Stimulated activated CD8-positive, alpha-beta memory T cell treated with anti-CD3 and anti-CD28 coated beads, Interleukin-4, amount 100 ng/mL, for 48 hours (primary cell): ENCODE results near the gene ZNF444.
"Not testable (repeated sequence)": the region's sequence is repeated elsewhere in the genome, so short reads cannot be mapped to it uniquely, and the experiment has no call there.

Experiments used
- DNase-seq: peaks from one replicate; pipeline ENCODE4 v3.0.0-alpha.2; 2020

Gene ZNF444

DNA sequence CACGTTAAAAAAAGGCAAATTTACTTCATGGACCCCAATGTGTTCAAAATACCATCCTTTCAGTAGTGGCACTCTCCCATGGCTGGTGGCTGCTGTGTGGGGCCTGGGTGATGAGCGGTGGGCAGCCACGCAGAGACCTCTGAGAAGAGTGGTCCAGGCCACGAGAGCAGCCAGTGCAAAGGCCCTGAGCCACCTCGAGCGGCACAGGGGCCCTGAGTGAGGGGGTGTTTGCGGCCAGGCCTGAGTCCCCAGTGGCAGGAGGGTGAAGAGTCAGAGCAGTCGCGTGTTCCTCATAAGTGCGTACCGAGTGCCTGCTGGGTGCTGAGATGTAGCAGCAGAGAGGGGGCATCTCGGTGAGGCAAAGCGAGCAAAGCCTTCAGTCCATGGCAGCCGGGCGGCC lies 7.0 kb downstream of the ZNF444 start:
- no peak for DNase-seq

DNA sequence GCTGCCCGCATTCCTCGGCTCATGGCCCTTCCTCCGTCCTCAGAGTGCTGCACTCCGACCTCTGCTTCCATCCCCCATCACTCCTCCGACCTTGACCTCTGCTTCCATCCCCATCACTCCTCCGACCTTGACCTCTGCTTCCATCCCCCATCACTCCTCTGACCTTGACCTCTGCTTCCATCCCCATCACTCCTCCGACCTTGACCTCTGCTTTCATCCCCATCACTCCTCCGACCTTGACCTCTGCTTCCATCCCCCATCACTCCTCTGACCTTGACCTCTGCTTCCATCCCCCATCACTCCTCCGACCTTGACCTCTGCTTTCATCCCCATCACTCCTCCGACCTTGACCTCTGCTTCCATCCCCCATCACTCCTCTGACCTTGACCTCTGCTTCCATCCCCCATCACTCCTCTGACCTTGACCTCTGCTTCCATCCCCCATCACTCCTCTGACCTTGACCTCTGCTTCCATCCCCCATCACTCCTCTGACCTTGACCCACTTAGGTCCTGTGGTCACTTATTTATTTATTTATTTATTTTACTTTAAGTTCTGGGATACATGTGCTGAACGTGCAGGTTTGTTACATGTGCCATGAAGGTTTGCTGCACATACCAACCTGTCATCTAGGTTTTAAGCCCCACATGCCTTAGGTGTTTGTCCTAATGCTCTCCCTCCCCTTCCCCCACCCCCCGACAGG lies 8.0 kb downstream of the ZNF444 start:
- not testable (repeated sequence) for DNase-seq

DNA sequence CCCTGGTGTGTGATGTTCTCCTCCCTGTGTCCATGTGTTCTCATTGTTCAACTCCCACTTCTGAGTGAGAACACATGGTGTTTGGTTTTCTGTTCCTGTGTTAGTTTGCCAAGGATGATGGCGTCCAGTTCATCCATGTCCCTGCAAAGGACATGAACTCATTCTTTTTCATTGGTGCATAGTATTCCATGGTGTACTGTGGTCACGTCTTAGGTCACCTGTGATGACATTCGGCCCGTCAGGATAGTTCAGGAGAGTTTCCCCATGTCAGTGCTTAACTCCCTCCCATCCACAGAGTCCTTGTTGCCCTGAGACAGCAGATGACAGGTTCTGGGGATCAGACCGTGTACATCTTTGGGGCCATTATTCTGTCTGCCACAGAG lies 8.6 kb downstream of the ZNF444 start:
- no peak for DNase-seq

DNA sequence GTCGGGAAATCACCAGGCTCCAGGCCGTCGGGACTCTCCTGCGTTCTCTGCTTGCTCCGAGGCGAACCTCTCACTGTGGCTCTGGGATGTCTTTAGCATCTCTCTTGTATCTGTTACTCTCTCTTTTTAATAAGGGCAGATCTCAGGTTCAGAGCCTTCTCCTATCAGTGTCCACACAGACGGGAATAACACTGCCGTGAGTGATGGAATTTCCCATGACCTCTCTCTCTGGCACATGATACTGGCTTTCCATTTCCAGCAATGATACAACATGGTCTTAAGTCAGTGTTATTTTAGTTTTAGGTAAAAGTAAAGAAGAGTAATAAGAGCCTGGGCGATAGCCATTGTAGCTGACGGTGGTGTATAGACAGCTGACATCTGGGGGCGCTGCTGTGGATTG lies 9.3 kb downstream of the ZNF444 start:
- no peak for DNase-seq

DNA sequence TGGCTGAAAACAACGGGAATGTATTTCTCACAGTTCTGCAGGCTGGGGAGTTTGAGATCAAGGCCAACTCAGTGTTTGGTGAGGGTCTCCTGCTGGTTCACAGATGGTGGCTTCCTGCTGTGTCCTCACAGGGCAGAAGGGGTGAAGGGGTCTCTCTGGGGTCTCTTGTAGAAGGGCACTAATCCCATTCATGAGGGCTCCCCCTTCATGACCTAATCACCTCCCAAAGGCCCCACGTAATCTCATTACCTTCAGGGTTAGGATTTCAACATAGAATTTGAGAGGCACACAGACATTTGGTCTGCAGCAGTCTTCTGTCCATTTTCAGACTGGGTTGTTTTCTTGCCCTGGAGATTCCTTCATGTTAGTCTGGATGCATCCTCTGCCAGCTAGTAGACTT lies 11.6 kb downstream of the ZNF444 start:
- no peak for DNase-seq

DNA sequence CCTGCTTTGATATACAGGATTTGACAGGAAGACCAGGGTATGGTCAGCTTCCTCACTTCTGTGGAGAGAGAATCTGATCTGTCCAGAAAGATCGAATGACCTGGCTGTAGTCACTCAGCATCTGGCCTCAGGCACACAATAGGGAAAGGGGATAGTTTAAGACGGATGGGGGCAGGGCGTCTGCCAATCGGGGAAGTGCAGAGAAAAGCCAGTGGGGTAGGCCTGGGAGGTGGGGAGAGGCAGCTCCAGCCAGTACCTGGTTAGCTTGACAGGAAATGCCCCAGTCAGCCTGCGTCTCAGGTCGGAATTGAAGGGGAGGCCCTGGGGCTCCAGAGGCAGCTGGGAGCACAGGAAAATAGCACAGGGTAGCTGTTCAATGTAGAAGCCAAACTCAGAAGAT lies 12.4 kb downstream of the ZNF444 start:
- no peak for DNase-seq

DNA sequence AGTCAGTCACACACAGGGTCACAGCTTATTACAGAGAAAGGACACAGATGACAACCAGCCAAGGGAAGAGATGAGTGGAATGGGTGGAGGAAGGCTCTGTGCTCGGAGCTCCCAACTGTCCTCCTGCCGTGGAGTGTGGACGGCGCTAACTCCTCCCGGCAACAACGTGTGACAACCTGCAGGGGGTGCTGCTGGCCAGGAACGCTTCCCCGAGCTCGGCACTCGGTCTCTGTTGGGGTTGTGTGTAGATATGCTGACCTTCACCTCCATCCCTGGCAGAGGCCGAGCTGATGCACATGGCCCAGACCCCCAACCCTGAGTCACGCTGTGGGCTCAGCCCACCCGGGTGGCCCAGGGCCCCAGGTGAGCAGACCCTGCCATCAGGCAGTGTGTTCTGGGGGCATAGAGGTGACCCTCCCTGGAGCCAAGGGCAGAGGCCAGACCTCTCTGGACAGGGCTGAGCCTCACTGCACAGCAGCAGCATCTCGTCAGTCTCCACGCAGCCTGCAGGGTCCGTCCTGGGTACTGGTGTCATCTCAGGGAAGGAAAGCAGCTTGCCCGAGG lies 14.1 kb downstream of the ZNF444 start:
- DNase-seq: no peak

DNA sequence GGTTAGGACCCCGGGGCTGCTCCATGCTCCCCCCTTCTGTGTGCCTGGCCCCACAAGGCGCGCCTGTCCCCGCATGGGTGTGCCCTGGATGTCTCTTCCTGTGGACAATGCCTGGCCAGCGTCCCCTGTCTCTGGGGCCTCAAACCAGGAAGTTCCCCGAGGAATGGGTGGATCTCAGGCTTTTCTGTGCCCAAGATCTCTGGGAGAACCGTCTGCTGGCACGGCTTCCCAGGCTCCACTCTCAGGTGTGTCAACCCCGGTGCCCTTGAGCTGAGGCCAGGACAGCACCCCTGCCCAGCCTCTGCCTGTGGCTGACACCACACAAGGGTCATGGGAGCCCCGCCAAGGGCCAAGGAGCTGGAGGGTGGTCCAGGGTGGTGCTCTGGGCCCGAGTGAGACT lies 15.7 kb downstream of the ZNF444 start:
- DNase-seq: no peak

DNA sequence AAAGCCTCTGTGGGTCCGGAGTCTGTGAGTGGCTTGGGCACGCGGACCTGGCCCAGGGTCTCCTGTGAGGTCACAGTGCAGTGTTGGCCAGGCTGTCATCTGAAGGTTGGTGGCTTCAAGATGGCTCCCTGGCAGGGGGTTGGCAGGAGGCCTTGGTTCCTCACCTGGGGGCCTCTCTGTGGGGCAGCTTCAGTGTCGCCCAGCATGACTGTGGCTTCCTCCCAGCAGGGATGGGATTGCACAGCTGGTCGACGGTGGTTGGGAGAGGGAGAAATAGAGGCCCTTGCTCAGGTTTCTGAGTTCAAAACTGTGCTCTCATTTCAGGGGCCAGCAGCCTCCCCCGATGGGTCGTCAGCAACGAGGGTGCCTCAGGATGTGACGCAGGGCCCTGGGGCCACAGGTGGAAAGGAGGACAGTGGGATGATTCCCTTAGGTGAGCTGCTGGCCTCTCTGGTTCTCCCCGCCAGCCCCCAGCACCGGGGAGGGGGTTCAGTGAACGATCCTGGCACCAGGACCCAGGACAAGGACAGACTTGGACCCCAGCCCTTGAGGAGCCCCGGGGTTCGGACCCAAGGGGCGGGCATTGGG lies 17.2 kb downstream of the ZNF444 start:
- no peak for DNase-seq

DNA sequence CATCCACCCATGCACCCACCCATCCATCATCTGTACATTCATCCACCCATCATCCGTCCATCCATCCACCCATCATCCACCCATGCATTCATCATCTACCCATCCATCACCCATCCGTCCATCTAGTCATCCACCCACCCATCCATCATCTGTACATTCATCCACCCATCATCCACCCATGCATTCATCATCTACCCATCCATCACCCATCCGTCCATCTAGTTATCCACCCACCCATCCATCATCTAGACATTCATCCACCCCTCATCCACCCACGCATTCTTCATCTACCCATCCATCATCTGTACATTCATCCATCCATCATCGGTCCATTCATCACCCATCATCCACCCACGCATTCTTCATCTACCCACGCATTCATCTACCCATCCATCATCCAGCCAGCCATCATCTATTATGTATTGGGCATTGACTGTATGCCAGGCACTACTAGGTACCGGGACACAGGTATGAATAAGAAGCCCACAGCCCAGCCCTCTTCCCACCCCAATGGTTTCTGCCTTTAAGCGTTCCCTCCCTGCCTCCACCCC lies 18.0 kb downstream of the ZNF444 start:
- no peak for DNase-seq

DNA sequence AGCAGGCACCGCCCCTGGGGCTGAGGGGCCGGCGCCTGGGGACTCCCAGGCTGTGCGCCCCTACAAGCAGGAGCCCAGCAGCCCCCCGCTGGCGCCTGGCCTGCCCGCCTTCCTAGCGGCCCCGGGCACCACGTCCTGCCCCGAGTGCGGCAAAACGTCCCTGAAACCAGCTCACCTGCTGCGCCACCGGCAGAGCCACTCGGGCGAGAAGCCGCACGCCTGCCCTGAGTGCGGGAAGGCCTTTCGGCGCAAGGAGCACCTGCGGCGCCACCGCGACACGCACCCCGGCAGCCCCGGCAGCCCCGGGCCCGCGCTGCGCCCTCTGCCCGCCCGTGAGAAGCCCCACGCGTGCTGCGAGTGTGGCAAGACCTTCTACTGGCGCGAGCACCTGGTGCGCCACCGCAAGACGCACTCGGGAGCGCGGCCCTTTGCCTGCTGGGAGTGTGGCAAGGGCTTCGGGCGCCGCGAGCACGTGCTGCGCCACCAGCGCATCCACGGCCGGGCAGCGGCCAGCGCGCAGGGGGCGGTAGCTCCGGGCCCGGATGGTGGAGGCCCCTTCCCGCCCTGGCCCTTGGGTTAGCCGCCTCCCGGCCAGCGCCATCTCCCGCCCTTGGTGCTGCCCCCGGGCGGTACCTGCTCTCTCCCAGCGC lies 18.7 kb downstream of the ZNF444 start:
- DNase-seq: no peak

DNA sequence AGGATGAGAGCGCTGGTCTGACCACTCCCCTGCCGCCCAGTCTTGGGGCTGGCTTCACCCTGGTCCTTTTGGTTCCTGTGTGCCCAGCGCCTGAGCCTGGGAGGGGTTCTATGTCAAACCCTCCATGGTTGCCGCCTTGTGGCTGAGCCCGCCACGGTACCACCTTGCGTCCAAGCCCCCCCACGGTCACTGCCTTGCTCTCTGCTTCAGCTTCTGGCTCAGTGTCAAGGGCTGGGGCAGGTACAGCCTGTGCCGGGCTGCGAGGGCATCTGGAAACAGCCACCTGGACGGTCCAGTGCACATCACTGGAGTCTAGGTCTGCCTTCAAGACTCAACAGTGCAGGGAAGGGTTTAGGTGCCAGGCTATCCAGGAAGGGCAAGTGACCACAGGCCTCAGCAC lies 20.4 kb downstream of the ZNF444 start:
- DNase-seq: no peak

DNA sequence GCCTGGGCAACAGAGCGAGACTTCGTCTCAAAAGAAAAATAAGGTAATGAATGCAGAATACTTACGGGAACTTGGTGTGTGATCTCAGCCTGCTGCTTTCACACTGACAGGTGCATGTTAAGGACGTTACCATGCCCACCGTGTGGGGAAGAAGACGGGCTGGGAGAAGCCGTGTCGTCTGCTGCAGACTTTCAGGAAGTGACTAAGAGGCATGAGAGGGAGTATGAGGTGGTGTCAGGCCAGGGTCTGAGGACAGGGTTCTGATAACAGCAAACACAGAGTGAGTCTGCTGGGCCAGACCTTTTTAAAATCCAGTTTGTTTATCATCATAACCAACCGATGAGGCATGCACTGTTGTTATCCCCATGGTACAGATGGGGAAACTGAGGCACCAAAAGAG lies 21.2 kb downstream of the ZNF444 start:
- DNase-seq: peak; percentile 50

DNA sequence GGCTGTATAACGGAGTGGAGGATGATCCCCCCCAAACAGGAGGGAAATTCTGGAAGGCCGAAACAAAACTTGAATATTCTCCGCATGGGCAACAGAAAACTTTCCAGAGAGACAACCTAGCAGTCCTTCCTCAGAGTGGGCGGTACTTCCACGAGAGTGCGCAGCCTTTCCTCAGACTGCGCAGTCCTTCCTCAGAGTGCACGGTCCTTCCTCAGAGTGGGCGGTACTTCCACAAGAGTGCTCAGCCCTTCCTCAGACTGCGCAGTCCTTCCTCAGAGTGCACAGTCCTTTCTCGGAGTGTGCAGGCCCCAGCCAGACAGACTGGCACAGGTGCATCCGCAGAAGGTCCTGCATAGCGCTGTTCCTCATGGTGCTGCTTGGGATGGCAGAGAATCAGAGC lies 22.0 kb downstream of the ZNF444 start:
- DNase-seq: no peak

DNA sequence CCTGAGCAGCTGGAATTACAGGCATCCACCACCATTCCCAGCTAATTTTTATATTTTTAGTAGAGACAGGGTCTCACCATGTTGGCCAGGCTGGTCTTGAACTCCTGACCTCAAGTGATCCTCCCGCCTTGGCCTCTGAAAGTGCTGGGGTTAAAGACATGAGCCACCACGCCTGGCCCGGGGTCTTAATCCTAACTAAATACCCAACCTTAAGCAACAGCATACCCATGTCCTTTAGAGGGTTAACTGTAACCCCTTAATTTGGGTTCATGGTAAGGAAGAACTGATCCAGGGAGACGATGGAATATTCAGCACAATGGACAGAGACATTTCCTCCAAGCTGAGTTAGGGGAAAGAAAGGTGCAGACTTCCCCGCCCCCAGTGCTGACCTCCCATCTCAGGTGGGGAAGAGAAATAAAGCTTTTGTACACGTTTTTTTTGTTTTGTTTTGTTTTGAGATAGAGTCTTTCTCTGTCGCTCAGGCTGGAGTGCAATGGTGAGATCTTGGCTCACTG lies 26.0 kb downstream of the ZNF444 start:
- DNase-seq: no peak

DNA sequence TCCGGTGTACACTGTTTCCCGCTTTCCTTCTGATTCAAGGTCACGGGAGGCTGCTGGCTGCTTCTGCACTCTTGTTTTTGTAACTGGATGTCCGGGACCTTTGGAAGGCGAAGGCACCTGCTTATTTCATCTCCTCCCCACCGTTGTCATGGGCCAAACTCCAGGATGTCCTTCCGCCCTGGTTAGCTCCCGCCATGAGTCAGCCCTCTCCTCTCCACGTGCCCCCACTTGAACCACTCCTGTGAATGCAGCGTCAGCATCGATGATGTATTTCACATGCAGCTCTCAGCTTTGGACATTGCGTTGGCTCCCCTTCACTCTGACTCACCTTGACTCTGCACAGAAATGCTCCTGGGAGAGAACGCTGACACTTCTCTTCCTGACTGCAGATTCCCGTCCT lies 29.2 kb downstream of the ZNF444 start:
- no peak for DNase-seq

DNA sequence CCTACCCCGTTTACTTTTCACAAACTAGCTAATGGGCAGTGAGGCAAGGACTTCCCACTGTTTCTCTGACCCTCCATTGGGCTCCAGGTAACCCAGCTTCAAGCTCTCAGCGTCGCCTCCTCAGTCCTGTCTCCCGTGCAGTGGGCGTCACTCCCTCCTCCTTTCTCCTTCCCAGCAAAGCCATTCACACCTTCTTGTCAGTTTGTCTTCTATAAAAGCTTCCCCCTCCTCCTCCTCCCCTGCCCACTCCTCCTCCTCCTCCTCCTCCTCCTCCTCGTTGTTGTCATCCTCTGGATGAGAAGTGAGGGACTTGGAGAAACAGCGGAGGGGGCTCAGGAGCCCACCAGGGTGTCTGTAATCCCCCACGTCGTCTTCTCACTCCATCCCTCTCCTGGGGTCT lies 33.0 kb downstream of the ZNF444 start:
- no peak for DNase-seq

DNA sequence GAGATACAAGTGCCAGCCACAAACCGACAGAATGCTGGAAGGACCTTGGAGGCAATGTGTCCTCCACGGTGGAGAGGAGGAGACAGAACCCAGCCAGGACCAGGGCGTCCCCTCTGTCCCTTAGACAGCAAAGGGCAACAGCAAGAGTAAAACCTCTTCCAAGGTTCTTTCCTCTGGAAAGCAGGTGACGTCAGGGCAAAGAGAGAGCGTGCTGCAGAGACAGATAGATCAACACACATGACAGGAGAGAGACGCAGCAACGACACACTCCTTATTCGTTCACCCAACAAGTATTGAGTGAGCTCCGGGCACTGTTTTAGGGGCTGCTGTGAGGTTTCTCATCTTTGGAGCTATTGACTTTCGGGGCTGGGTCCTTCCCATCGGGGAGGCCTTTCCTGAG lies 33.5 kb downstream of the ZNF444 start:
- DNase-seq: no peak

DNA sequence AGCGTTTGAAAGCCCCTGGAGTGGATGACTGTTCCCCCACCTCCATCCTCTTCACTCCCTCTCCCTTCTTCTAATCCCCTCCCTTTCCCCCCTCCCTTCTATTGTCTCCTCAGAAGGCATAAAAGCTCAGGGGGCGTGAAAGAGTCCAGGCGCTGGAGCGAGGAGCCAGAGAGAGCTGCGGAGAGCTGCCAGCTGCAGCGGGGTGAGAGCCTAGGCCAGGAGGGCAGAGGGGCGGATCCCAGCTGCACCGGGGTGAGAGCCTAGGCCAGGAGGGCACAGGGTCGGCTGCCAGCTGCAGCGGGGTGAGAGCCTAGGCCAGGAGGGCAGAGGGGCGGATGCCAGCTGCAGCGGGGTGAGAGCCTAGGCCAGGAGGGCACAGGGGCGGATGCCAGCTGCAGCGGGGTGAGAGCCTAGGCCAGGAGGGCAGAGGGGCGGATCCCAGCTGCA lies 34.8 kb downstream of the ZNF444 start, which contains the start of gene GALP:
Gene GALP (plus strand): TSS at position 148 of the 447 bp plus-strand sequence. CDS start 1,101 bp downstream, outside the sequence.
- DNase-seq: not testable (repeated sequence)

DNA sequence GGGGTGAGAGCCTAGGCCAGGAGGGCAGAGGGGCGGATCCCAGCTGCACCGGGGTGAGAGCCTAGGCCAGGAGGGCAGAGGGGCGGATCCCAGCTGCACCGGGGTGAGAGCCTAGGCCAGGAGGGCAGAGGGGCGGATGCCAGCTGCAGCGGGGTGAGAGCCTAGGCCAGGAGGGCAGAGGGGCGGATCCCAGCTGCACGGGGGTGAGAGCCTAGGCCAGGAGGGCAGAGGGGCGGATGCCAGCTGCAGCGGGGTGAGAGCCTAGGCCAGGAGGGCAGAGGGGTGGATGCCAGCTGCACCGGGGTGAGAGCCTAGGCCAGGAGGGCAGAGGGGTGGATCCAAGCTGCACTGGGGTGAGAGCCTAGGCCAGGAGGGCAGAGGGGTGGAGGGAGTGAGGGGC lies 35.2 kb downstream of the ZNF444 start:
- DNase-seq: not testable (repeated sequence)

DNA sequence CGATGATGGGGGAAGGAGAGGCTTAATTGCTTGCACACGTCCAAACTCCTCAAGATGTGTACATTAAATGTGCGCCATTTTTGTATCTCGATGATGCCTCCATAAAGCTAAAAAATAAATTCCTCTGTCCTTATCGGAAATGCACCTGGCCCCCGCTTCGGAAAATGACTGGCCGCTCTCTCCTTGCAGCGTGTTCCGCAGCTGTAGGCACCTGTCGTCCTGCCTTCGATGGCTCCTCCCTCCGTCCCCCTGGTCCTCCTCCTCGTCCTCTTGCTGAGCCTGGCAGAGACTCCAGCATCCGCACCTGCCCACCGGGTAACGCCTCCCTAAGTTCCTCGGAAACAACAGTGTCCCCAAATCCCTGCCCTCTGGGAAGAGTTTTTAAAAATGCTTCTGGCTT lies 35.8 kb downstream of the ZNF444 start:
- DNase-seq: no peak

DNA sequence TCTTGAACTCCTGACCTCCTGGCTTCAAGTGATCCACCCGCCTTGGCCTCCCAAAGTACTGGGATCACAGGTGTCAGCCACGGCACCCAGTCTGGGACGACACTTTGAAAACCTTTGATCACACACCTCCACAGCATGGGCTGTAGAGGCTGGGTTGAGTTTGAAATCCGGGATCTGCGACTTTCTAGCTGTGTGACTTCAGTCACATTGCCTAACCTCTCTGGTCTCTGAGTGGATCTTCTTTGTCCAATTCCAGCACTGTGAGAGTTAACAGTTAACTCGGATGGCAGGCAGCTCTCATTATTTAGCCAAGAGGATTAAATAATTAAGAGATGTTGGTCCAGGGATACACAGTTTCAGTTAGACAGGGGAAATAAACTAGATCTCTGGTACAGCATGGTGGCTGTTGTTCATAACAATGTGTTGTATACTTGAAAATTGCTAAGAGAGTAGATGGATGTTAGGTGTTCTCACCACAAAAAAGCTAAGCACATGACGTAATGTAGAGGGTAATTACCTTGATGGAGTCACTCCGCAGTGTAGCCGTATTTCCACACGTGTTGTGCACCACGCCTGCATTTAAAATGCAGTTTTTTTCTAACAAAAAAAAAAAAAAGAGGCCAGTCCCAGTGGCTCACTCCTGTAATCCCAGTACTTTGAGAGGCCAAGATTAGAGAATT lies 36.6 kb downstream of the ZNF444 start:
- no peak for DNase-seq

DNA sequence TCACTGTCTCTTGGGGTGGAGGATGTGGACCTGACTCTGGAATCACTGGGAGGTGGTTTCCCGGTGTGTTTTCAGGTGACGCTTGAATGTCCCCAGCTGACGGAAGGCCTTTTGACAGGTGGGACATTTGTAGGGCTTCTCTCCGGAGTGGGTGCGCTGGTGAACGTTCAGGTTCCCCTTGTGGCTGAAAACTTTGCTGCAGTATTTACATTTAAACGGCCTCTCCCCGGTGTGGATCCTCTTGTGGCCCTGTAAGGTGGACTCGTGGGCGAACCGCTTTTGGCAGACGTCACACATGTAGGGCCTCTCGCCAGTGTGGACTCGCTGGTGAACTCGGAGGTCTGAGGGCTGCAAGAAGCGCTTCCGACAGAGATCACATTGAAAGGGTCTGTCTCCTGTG lies 48.7 kb downstream of the ZNF444 start:
- DNase-seq: no peak
